GDM1 (cell line): ENCODE measurements around the gene CCDC167.

Experiments
- DNase-seq: peaks from one replicate; lab custom pipeline; 2025; lab: John Stamatoyannopoulos, UW

CCDC167 gene

GRCh38 chr6:37530297-37530696, 30.6 kb upstream of the CCDC167 start:
- DNase-seq = no peak

- DNase-seq = no peak
These were observed 28.8 kb upstream of the CCDC167 start for GRCh38 chr6:37528541-37528940.

GRCh38 chr6:37525460-37526357, 26.0 kb upstream of the CCDC167 start:
- DNase-seq = no peak

- DNase-seq = no peak
These were observed 25.3 kb upstream of the CCDC167 start for GRCh38 chr6:37524970-37525318.

GRCh38 chr6:37524025-37524969, 24.6 kb upstream of the CCDC167 start:
- no peak for DNase-seq

- no peak for DNase-seq
These were observed 23.7 kb upstream of the CCDC167 start for GRCh38 chr6:37523412-37523811.

- no peak for DNase-seq
These were observed 23.1 kb upstream of the CCDC167 start for GRCh38 chr6:37522836-37523235.

GRCh38 chr6:37521674-37522073, 22.0 kb upstream of the CCDC167 start:
- DNase-seq = no peak

- no peak for DNase-seq
These were observed 21.2 kb upstream of the CCDC167 start for GRCh38 chr6:37520926-37521325.

GRCh38 chr6:37519461-37519860, 19.8 kb upstream of the CCDC167 start:
- DNase-seq = no peak

GRCh38 chr6:37518116-37518515, 18.4 kb upstream of the CCDC167 start:
- no peak for DNase-seq

GRCh38 chr6:37517411-37517812, 17.7 kb upstream of the CCDC167 start:
- peak; percentile 41 for DNase-seq

- DNase-seq = no peak
These were observed 17.3 kb upstream of the CCDC167 start for GRCh38 chr6:37516920-37517405.

- DNase-seq = peak; percentile 40
These were observed 16.6 kb upstream of the CCDC167 start for GRCh38 chr6:37516076-37516919.

- no peak for DNase-seq
These were observed 16.0 kb upstream of the CCDC167 start for GRCh38 chr6:37515712-37516075.

GRCh38 chr6:37514837-37515236, 15.1 kb upstream of the CCDC167 start:
- DNase-seq = no peak

- DNase-seq = no peak
These were observed 14.7 kb upstream of the CCDC167 start for GRCh38 chr6:37514321-37514771.

- DNase-seq = no peak
These were observed 13.9 kb upstream of the CCDC167 start for GRCh38 chr6:37513576-37513975.

GRCh38 chr6:37513155-37513554, 13.5 kb upstream of the CCDC167 start:
- DNase-seq = no peak

- no peak for DNase-seq
These were observed 12.8 kb upstream of the CCDC167 start for GRCh38 chr6:37512400-37513011.

- no peak for DNase-seq
These were observed 12.3 kb upstream of the CCDC167 start for GRCh38 chr6:37511910-37512399.
